Trophoblast cell (in vitro differentiated cells and primary cell): ENCODE measurements around the gene CHST2.
A peak's percentile ranks its signal among the peaks of the same experiment; 100 is the strongest.

ENCODE experiments used
- DNase-seq, 2 donors: peaks; one replicate each; pipeline ENCODE4 v3.0.0-alpha.2; 2016
- H2AFZ ChIP-seq: 2 replicates; pipeline ENCODE4 v1.6.1; 2013; ENCODE audit warnings: low read length, moderate library complexity, mild to moderate bottlenecking; ENCODE audit not compliant: insufficient read depth, poor library complexity
- H2AK5ac ChIP-seq: 2 replicates; pipeline ENCODE4 v1.6.1; 2013; ENCODE audit warnings: mild to moderate bottlenecking, low read length
- H2BK120ac ChIP-seq: 2 replicates; pipeline ENCODE4 v1.6.1; 2013; ENCODE audit warnings: low read length, mild to moderate bottlenecking, moderate library complexity; ENCODE audit not compliant: insufficient read depth, poor library complexity
- H2BK12ac ChIP-seq: 2 replicates; pipeline ENCODE4 v1.6.1; 2013; ENCODE audit warnings: mild to moderate bottlenecking, low read length, moderate library complexity
- H2BK5ac ChIP-seq: 2 replicates; pipeline ENCODE4 v1.6.1; 2013; ENCODE audit warnings: low read length, low read depth, moderate library complexity, mild to moderate bottlenecking; ENCODE audit not compliant: poor library complexity
- H3K14ac ChIP-seq: 2 replicates; pipeline ENCODE4 v1.6.1; 2013; ENCODE audit warnings: mild to moderate bottlenecking, low read length
- H3K18ac ChIP-seq: 2 replicates; pipeline ENCODE4 v1.6.1; 2013; ENCODE audit warnings: mild to moderate bottlenecking, low read length
- H3K23ac ChIP-seq: 2 replicates; pipeline ENCODE4 v1.6.1; 2013; ENCODE audit warnings: low read length
- H3K27ac ChIP-seq: 2 replicates; pipeline ENCODE4 v1.5.1; 2013; ENCODE audit warnings: low read depth, mild to moderate bottlenecking, inconsistent platforms, low read length, moderate library complexity
- H3K27me3 ChIP-seq: 2 replicates; pipeline ENCODE4 v1.6.1; 2013; ENCODE audit warnings: inconsistent platforms, mild to moderate bottlenecking, low read length, moderate library complexity; ENCODE audit not compliant: insufficient read depth
- H3K36me3 ChIP-seq, 2 experiments: 1 replicate in 1 of 2; 2 replicates in 1 of 2; pipeline ENCODE4 v1.6.1; 2013; ENCODE audit warnings: low read length in 2 of 2, mild to moderate bottlenecking in 2 of 2, moderate library complexity in 1 of 2; ENCODE audit not compliant: insufficient read depth in 2 of 2, control insufficient read depth in 1 of 2
- H3K4ac ChIP-seq: 2 replicates; pipeline ENCODE4 v1.6.1; 2013; ENCODE audit warnings: low read depth, mild to moderate bottlenecking, low read length, moderate library complexity
- H3K4me1 ChIP-seq, 2 experiments: 1 replicate in 1 of 2; 2 replicates in 1 of 2; pipeline ENCODE4 v1.6.1; 2013; ENCODE audit warnings: low read length in 2 of 2, mild to moderate bottlenecking in 2 of 2, moderate library complexity in 1 of 2; ENCODE audit not compliant: insufficient read depth in 2 of 2, control insufficient read depth in 1 of 2
- H3K4me2 ChIP-seq: 2 replicates; pipeline ENCODE4 v1.6.1; 2013; ENCODE audit warnings: inconsistent platforms, mild to moderate bottlenecking, low read length, moderate library complexity
- H3K4me3 ChIP-seq: 2 replicates; pipeline ENCODE4 v1.5.1; 2013; ENCODE audit warnings: mild to moderate bottlenecking, low read depth, low read length, inconsistent platforms
- H3K79me1 ChIP-seq: one replicate; pipeline ENCODE4 v1.6.1; 2013; ENCODE audit warnings: low read length
- H3K79me2 ChIP-seq: 2 replicates; pipeline ENCODE4 v1.6.1; 2013; ENCODE audit warnings: low read length, mild to moderate bottlenecking; ENCODE audit not compliant: control insufficient read depth, insufficient read depth, poor library complexity
- H3K9ac ChIP-seq: 2 replicates; pipeline ENCODE4 v1.6.1; 2013; ENCODE audit warnings: mild to moderate bottlenecking, low read length
- H3K9me3 ChIP-seq: 2 replicates; pipeline ENCODE4 v1.6.1; 2013; ENCODE audit warnings: low read depth, mild to moderate bottlenecking, control low read depth, inconsistent platforms, low read length; ENCODE audit not compliant: insufficient read depth
- H4K12ac ChIP-seq: 2 replicates; pipeline ENCODE4 v1.6.1; 2013; ENCODE audit warnings: low read depth, mild to moderate bottlenecking, low read length, moderate library complexity
- H4K8ac ChIP-seq: 2 replicates; pipeline ENCODE4 v1.6.1; 2013; ENCODE audit warnings: low read depth, mild to moderate bottlenecking, low read length, moderate library complexity
- H4K91ac ChIP-seq: one replicate; pipeline ENCODE4 v1.6.1; 2013; ENCODE audit warnings: low read depth, mild to moderate bottlenecking, low read length, moderate library complexity
- WGBS: extraction: QIAGEN DNeasy Blood & Tissue Kit; methylation state at CpG from one replicate; pipeline ENCODE4 v1.1.7; 2013; ENCODE audit warnings: missing lambda C conversion rate; ENCODE audit not compliant: insufficient read length, insufficient coverage; ENCODE audit errors: extremely low coverage; 5-methylcytosine and 5-hydroxymethylcytosine counted together

CHST2 gene

DNA sequence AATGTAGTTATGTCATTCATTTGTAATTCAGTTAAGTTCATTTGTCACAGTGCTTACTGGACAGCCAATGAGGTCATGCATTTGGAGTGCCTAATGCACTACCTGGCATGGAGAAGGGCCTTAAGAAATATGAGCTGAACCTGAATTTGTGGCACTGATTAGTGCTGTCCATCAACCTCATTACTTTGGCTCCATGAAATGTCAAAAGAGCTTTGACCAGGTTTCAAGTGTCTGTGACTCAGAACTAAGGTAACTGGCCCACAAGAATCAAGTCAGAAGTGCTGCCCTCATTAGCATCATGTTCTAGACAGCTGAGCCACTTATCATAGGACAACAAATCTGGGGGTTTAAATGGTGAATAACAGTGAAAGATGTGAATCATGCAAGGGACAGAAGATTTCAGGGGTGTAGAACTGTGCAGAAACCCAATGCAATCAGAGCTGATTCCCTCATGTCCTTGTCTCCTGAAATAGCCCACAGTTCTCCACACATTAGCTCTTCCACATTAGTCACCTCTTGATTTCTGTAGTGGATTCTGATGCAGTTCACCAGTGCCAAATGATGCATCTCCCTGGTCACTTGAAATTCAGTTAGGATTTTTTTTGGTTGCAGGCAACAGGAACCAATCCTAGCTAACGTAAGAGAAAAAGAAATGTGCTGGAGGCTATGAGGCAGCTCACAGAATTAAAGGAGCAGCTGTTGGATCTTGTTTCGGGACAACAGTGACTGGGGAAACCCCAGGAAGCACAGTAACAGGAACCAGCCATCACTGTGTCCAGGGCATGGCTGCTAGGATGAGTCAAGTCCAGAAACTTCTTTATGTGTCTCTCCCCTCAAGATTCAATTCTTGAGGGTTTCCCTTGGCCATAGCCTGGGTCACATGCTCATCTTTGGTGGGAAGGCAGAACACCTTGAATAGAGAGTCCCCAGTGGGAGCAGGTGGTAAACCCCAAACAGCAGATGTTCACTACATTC is 38.7 kb downstream of the CHST2 start:
- no peak overlapping the region for H3K9ac ChIP-seq
- no peak overlapping the region for H3K18ac ChIP-seq
- no peak overlapping the region for H4K8ac ChIP-seq
- H3K9me3 ChIP-seq = no peaks in the 10 kb centered on the region
- no peak overlapping the region for H2BK5ac ChIP-seq
- no peaks in the 10 kb centered on the region for H3K27me3 ChIP-seq
- H3K79me2 ChIP-seq = no peaks in the 10 kb centered on the region
- H3K79me1 ChIP-seq = no peaks in the 10 kb centered on the region
- H2AK5ac ChIP-seq = no peak overlapping the region
- no peak overlapping the region for H2BK120ac ChIP-seq
- H4K91ac ChIP-seq = no peak overlapping the region
- H3K4me1 ChIP-seq = no peaks in the 10 kb centered on the region
- no peak overlapping the region for H3K14ac ChIP-seq
- no peak overlapping the region for H3K4me2 ChIP-seq
- no peak overlapping the region for H3K27ac ChIP-seq
- H3K36me3 ChIP-seq = no peaks in the 10 kb centered on the region
- no CpG with 5 or more reads among the region's 2 CpGs for WGBS
- no peak overlapping the region for H2AFZ ChIP-seq
- no peak overlapping the region for H2BK12ac ChIP-seq
- DNase-seq = peak; percentile 18 to 69
- H3K4ac ChIP-seq = no peak overlapping the region
- H3K4me3 ChIP-seq = no peak overlapping the region
- H3K23ac ChIP-seq = no peak overlapping the region
- no peak overlapping the region for H4K12ac ChIP-seq

DNA sequence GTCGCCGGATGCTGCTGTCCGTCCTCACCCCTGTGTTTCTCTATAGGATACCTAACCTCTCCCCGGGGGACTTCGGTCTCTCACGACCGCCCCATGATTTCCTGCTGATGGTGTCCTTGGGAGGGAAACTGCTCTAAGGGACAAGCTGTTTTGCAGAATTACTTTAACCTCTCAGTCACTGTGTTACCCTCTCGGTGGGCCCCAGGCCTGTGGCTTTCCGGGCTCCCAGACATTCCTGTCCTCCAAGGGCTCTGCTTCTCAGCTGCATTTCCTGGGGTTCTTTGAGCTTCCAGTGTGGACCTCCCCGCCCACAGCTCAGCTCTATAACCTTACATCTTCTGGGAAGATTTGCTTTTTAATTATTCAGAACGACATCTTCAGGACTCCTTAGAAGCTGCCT is 40.9 kb downstream of the CHST2 start:
- no peak overlapping the region for H3K27ac ChIP-seq
- H2BK120ac ChIP-seq = no peak overlapping the region
- H3K23ac ChIP-seq = no peak overlapping the region
- no peak overlapping the region for H4K8ac ChIP-seq
- H3K9me3 ChIP-seq = no peaks in the 10 kb centered on the region
- no peak overlapping the region for H3K14ac ChIP-seq
- H4K12ac ChIP-seq = no peak overlapping the region
- no peak overlapping the region for H3K4ac ChIP-seq
- H2AK5ac ChIP-seq = no peak overlapping the region
- no peaks in the 10 kb centered on the region for H3K27me3 ChIP-seq
- H3K9ac ChIP-seq = no peak overlapping the region
- H3K79me2 ChIP-seq = no peaks in the 10 kb centered on the region
- H2AFZ ChIP-seq = no peak overlapping the region
- no peak overlapping the region for H2BK5ac ChIP-seq
- no peak for DNase-seq
- no peaks in the 10 kb centered on the region for H3K79me1 ChIP-seq
- H3K4me1 ChIP-seq = no peaks in the 10 kb centered on the region
- no peak overlapping the region for H3K4me3 ChIP-seq
- WGBS = no CpG with 5 or more reads among the region's 11 CpGs
- H3K36me3 ChIP-seq = no peaks in the 10 kb centered on the region
- no peak overlapping the region for H3K18ac ChIP-seq
- H4K91ac ChIP-seq = no peak overlapping the region
- H2BK12ac ChIP-seq = no peak overlapping the region
- no peak overlapping the region for H3K4me2 ChIP-seq

DNA sequence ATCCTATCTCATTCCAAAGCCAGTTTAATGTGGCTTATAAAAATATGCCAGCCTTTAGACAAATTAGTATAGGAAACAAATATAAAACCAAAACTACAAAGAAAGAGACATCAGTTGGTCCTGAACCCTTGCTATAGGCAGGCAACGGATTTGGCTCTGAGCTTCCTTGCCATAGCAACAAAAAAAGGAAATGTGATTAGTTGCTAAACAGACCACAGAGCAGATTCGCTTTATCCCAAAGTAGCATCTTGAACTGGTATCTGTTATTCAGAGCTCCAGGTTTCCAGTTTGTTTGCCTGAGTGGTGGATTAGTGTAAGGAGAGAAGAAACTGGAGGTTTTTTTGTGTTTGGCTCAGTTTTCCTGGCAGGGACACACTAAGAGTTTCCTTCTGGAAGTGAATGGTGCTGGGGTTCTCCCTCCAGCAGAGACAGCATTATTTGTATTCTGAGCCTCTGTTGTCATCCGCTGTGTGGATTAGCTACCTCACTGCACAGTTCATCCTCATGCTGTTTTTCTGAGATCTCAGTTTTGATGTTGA is 44.1 kb downstream of the CHST2 start:
- no CpG with 5 or more reads among the region's 3 CpGs for WGBS
- no peak for DNase-seq
- H3K4ac ChIP-seq = no peak overlapping the region
- no peak overlapping the region for H2BK120ac ChIP-seq
- no peak overlapping the region for H4K8ac ChIP-seq
- H2AK5ac ChIP-seq = no peak overlapping the region
- no peak overlapping the region for H3K4me3 ChIP-seq
- H4K91ac ChIP-seq = no peak overlapping the region
- H2BK12ac ChIP-seq = no peak overlapping the region
- no peak overlapping the region for H3K27ac ChIP-seq
- no peak overlapping the region for H3K4me2 ChIP-seq
- H3K23ac ChIP-seq = no peak overlapping the region
- H3K4me1 ChIP-seq = no peaks in the 10 kb centered on the region
- no peak overlapping the region for H2BK5ac ChIP-seq
- H2AFZ ChIP-seq = no peak overlapping the region
- H3K18ac ChIP-seq = no peak overlapping the region
- H3K79me1 ChIP-seq = no peaks in the 10 kb centered on the region
- no peak overlapping the region for H3K9ac ChIP-seq
- no peaks in the 10 kb centered on the region for H3K36me3 ChIP-seq
- H3K79me2 ChIP-seq = no peaks in the 10 kb centered on the region
- no peak overlapping the region for H4K12ac ChIP-seq
- no peaks in the 10 kb centered on the region for H3K9me3 ChIP-seq
- no peak overlapping the region for H3K14ac ChIP-seq
- H3K27me3 ChIP-seq = no peaks in the 10 kb centered on the region

DNA sequence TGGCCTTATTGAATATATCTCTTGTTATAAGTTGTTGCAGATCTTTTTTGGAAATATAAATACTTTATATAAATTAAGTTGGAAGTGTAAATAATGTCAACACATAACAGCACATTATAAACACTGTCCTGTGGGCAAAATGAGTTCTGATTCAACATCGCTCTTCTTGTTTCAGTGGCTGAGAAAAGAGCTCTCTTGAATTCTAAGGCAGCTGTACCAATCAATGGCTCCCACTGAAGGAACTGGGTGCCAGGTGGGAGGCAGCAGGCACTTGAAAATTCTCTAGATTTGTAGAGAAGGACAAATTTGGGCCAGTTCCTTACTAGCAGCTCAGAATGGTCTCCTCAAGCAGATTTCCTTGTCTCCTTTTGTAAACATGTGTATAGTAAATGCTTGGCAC is 45.6 kb downstream of the CHST2 start:
- no peak overlapping the region for H3K4me3 ChIP-seq
- H3K27me3 ChIP-seq = no peaks in the 10 kb centered on the region
- no peak overlapping the region for H2AFZ ChIP-seq
- no peak overlapping the region for H2BK120ac ChIP-seq
- H3K36me3 ChIP-seq = no peaks in the 10 kb centered on the region
- no peaks in the 10 kb centered on the region for H3K79me2 ChIP-seq
- no peaks in the 10 kb centered on the region for H3K9me3 ChIP-seq
- no peak for DNase-seq
- H2AK5ac ChIP-seq = no peak overlapping the region
- no peak overlapping the region for H2BK12ac ChIP-seq
- no peak overlapping the region for H3K9ac ChIP-seq
- no CpG with 5 or more reads among the region's 1 CpG for WGBS
- no peak overlapping the region for H2BK5ac ChIP-seq
- no peak overlapping the region for H3K4me2 ChIP-seq
- no peak overlapping the region for H3K4ac ChIP-seq
- no peaks in the 10 kb centered on the region for H3K4me1 ChIP-seq
- H4K8ac ChIP-seq = no peak overlapping the region
- no peaks in the 10 kb centered on the region for H3K79me1 ChIP-seq
- no peak overlapping the region for H4K12ac ChIP-seq
- H3K18ac ChIP-seq = no peak overlapping the region
- H3K14ac ChIP-seq = no peak overlapping the region
- no peak overlapping the region for H4K91ac ChIP-seq
- H3K27ac ChIP-seq = no peak overlapping the region
- no peak overlapping the region for H3K23ac ChIP-seq
